ENCODE results near the gene STX10. TPM values are rescaled to one million over a fixed set of nuclear protein-coding genes. Genes with fewer than 3 reads are reported as not detected.

STX10 gene
- total RNA-seq, 1 experiment from 2014 or later = 56.9 TPM

DNA sequence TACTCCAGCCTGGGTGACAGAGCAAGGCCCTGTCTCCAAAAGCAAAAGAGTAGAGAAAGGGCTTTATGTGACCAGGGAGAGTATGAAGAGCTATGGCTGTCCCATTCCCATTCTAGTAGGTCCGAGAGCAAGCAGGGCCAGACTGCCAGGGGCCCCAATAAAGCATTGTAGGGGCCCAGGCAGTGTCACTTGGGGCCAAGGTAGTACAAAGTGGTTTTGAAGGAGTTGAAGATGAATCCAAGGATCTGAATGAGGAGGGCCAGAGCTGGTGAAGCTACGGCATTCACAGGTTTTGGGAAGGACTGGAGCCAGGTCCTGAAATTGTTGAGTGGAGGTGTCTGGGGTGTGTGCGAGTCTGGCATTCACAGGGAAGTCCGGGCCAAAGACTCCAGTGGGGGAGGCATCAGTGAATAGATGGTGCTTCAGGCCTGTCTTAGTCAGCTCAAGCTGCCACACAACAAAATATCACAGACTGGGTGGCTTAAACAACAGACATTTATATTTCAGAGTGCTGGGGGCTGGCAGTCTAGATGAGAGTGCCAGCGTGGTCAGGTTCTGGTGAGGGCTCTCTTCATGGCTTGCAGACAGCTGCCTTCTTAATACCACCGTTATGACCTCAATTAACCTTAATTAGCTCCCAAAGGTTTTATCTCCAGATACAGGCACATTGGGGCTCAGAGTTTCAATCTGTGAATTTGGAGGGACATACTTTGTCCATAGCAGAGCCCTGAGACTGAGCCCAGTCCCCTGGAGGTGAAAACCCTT is 22.2 kb downstream of the STX10 start:
- H3K9me3 Mint-ChIP-seq = no peaks in the 10 kb centered on the region
- no peak overlapping the region for H3K4me3 Mint-ChIP-seq
- CTCF ChIA-PET = interaction anchor here (0.9 to 2.5 kb wide), 5 partner anchors 9 to 163 kb away, joined by 3 to 8 read pairs (median 4); no protein-coding TSS in a partner anchor
- no peak overlapping the region; the same call in none of the 2 replicates for H3K27ac Mint-ChIP-seq
- peaks cover 8% of the 10 kb centered on the region for H3K4me1 Mint-ChIP-seq
- DNase-seq (ENCODE audit: low spot score) (no peak), ATAC-seq (no peak)
- H3K27me3 Mint-ChIP-seq (ENCODE audit: low read depth) = no peaks in the 10 kb centered on the region
- POLR2A ChIA-PET = no interaction called here
- H3K36me3 Mint-ChIP-seq = no peaks in the 10 kb centered on the region; the same call in 1 of the 2 replicates
- TF ChIP-seq FOXJ3 (CRISPR knock-in tag; IDR thresholded peaks at IDR 0.05; ENCODE audit: borderline replicate concordance) (no peak), RELA (CRISPR knock-in tag; IDR thresholded peaks at IDR 0.05; ENCODE audit: borderline replicate concordance) (no peak), ZNF281 (CRISPR knock-in tag; IDR thresholded peaks at IDR 0.05) (no peak), ZNF138 (CRISPR knock-in tag; conservative IDR thresholded peaks at IDR 0.05) (no peak), E2F5 (CRISPR knock-in tag; IDR thresholded peaks at IDR 0.05) (no peak), NR1H2 (CRISPR knock-in tag; IDR thresholded peaks at IDR 0.05) (no peak), ZNF219 (CRISPR knock-in tag; IDR thresholded peaks at IDR 0.05; ENCODE audit: borderline replicate concordance) (no peak), ZNF416 (CRISPR knock-in tag; IDR thresholded peaks at IDR 0.05) (no peak), ZNF263 (CRISPR knock-in tag; IDR thresholded peaks at IDR 0.05; ENCODE audit: low read depth) (no peak), SMAD3 (CRISPR knock-in tag; IDR thresholded peaks at IDR 0.05; ENCODE audit: borderline replicate concordance) (no peak), PRDM15 (CRISPR knock-in tag; IDR thresholded peaks at IDR 0.05) (no peak), STAT6 (CRISPR knock-in tag; conservative IDR thresholded peaks at IDR 0.05; ENCODE audit: low read depth) (no peak), ERG (CRISPR knock-in tag; IDR thresholded peaks at IDR 0.05) (no peak)
- TF ChIP-seq, protein P1, sequence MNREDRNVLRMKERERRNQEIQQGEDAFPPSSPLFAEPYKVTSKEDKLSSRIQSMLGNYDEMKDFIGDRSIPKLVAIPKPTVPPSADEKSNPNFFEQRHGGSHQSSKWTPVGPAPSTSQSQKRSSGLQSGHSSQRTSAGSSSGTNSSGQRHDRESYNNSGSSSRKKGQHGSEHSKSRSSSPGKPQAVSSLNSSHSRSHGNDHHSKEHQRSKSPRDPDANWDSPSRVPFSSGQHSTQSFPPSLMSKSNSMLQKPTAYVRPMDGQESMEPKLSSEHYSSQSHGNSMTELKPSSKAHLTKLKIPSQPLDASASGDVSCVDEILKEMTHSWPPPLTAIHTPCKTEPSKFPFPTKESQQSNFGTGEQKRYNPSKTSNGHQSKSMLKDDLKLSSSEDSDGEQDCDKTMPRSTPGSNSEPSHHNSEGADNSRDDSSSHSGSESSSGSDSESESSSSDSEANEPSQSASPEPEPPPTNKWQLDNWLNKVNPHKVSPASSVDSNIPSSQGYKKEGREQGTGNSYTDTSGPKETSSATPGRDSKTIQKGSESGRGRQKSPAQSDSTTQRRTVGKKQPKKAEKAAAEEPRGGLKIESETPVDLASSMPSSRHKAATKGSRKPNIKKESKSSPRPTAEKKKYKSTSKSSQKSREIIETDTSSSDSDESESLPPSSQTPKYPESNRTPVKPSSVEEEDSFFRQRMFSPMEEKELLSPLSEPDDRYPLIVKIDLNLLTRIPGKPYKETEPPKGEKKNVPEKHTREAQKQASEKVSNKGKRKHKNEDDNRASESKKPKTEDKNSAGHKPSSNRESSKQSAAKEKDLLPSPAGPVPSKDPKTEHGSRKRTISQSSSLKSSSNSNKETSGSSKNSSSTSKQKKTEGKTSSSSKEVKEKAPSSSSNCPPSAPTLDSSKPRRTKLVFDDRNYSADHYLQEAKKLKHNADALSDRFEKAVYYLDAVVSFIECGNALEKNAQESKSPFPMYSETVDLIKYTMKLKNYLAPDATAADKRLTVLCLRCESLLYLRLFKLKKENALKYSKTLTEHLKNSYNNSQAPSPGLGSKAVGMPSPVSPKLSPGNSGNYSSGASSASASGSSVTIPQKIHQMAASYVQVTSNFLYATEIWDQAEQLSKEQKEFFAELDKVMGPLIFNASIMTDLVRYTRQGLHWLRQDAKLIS (CRISPR knock-in tag; IDR thresholded peaks at IDR 0.05; ENCODE audit: borderline replicate concordance) = no peak
- TF ChIP-seq, protein P2, sequence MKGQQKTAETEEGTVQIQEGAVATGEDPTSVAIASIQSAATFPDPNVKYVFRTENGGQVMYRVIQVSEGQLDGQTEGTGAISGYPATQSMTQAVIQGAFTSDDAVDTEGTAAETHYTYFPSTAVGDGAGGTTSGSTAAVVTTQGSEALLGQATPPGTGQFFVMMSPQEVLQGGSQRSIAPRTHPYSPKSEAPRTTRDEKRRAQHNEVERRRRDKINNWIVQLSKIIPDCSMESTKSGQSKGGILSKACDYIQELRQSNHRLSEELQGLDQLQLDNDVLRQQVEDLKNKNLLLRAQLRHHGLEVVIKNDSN (CRISPR knock-in tag; IDR thresholded peaks at IDR 0.05) = no peak
- TF ChIP-seq, protein P3, sequence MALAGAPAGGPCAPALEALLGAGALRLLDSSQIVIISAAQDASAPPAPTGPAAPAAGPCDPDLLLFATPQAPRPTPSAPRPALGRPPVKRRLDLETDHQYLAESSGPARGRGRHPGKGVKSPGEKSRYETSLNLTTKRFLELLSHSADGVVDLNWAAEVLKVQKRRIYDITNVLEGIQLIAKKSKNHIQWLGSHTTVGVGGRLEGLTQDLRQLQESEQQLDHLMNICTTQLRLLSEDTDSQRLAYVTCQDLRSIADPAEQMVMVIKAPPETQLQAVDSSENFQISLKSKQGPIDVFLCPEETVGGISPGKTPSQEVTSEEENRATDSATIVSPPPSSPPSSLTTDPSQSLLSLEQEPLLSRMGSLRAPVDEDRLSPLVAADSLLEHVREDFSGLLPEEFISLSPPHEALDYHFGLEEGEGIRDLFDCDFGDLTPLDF (CRISPR knock-in tag; IDR thresholded peaks at IDR 0.05) = no peak

Data from WTC11 (cell line).